GM10266 (cell line): ENCODE measurements around the gene XBP1.
A peak's percentile ranks its signal among the peaks of the same experiment; 100 is the strongest.

Experiments
- DNase-seq: peaks from one replicate; pipeline ENCODE4 v3.0.0; 2012; ENCODE audit errors: extremely low spot score
- CTCF ChIP-seq: IDR thresholded peaks from 2 replicates; pipeline ENCODE4 v1.5.1; 2012; ENCODE audit warnings: mild to moderate bottlenecking, low read depth; ENCODE audit not compliant: control insufficient read depth, insufficient read depth; ENCODE audit errors: missing control alignments

XBP1 gene

GRCh38 chr22:28780296-28780695 is 20.1 kb downstream of the XBP1 start:
- no peak for DNase-seq
- TF ChIP-seq CTCF = no peak

DNA sequence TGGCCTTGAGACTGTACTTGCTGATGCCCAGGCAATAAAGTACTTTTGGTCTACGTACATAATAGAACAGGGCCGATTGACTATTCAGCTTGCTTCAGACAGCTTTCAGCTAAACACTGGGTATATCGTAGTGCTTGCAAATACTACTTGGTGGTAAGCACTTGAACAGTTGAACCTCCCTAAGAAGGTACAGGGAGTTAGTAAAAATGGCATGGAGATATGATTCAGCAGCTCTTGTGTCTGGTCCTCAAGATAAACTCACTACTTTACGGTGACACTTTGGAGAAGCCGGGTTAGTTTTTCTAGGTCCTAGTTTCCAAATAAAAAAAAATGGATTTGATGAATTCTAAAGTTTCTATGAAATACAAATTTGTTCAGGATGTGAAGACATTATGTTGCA is 20.5 kb downstream of the XBP1 start:
- no peak for TF ChIP-seq CTCF
- no peak for DNase-seq

DNA sequence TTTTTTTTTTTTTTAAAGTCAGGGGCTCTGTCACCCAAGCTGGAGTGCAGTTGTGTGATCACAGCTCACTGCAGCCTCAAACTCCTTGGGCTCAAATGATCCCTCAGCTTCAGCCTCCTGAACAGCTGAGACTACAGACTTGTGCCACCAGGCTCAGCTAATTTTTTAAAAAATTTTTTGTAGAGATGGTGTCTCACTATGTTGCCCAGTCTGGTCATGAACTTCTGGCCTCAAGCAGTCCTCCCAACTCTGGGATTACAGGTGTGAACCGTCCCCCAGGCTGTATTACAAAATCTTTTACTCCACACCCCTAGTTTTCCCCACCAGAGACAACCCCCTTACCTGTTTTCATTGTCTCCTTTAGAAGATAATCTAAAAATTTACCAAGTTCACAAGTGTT is 26.0 kb downstream of the XBP1 start:
- no peak for DNase-seq
- TF ChIP-seq CTCF = no peak

- TF ChIP-seq CTCF = no peak
- DNase-seq = peak; percentile 67
Measured at GRCh38 chr22:28773461-28773867, 26.9 kb downstream of the XBP1 start.

DNA sequence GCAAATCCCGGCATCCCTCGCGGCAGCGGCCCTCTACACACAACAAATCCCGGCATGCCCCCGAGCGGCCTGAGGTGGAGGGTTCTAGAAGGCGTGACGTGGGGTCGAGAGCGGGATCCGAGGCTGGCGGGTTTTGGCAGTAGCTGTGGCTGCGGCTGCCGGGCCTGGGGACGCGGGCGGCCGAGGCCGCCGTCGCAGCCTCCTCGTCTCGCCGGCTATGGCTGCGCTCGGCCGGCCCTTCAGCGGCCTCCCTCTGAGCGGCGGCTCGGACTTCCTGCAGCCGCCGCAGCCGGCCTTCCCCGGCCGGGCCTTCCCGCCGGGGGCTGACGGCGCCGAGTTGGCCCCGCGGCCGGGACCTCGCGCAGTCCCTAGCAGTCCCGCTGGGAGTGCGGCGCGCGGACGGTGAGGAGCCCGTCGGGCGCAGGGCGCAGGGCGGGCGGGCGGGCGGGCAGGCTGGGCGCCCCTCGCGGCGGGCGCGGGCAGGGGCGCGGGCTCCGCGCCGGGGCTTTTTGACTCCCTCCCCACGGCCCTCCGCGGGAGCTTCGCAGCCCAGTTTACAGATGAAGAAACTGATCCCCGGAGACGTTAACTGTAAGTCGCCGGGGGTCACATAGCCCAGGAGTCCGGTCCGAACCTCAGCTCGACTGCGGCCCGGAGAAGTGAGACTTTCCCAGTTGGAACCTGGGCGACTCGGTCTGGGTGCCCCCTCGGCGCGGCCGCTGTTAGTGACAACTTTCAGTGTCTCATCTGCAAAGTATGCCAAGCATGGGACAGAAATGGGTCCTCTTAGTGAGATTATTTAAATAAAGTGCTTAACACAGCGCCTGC is 27.5 kb downstream of the XBP1 start, which contains the start of gene CCDC117:
CCDC117 (plus strand) TSS at position 63 of the 828 bp plus-strand sequence; CDS start at position 218, 155 bp downstream.
- peak; percentile 96 for DNase-seq
- TF ChIP-seq CTCF = peak; percentile 27

DNA sequence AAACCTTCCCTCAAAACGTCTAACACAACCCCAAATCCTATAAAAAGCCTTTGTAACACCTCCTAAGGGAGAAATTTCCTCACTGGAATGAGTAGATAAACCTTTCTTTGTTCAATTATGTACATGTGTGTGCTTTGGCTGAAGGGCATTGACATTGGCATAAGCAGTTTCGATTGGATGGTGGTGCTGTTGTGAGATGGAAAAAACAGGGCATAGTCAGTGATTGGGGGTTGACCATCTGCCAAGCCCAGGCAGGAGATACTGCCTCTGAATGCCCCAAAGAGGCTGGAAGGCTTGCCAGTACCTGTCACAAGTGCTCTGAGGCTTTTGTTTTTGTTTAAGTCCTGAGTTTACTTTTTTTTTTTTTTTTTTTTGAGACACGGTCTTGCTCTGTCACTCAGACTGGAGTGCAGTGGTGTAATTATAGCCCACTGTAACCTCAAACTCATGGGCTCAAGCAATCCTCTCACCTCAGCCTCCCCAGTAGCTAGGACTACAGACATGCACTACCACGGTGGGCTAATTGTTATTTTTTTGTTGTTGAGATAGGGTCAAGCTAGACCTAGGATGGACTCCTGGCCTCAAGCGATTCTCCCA is 29.1 kb downstream of the XBP1 start:
- DNase-seq = no peak

More for the DNA sequence above, 29.1 kb downstream of the XBP1 start:
- no peak for TF ChIP-seq CTCF
